Measurements from ENCODE around the gene RPL13A. TPM values are rescaled to one million over a fixed set of nuclear protein-coding genes. Genes with fewer than 3 reads are reported as not detected.

Gene RPL13A
- total RNA-seq, 1 donor from 2014 or later, result 1,820 TPM

DNA sequence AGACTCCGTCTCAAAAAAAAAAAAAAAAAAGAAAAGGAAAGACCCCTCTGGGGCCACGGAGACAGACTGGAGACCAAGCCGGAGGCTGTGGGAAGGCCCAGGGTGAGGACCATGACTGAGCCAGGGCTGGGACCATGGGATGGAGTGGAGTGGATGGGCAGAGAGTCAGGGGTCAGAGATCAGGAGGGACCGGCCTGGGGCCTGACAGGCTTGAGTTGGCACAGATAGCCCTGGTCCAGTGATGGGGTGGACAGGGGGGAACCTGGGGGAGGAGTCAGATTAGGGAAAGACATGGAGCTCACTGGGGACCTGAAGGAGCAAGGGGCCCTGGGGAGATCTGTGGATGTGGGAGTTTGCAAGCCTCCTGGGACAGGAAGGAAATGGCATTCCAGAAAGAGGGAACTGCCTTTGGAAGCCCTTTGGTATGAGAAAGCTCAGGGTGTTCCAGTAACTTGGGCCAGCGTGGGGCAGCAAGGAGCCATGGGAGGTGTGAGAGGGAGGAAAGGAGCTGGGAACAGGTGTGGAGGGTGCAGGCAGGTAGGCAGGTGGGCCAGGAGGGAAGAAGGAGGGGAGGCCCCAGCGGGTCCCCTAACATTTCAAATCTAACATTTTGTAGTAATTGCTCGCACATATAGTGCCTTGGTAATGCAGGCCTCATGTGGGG is 6.3 kb upstream of the RPL13A start:
- peaks cover 4% of the 10 kb centered on the region for H3K4me1 ChIP-seq
- no peak overlapping the region for H3K27ac ChIP-seq
- TF ChIP-seq, protein P1, sequence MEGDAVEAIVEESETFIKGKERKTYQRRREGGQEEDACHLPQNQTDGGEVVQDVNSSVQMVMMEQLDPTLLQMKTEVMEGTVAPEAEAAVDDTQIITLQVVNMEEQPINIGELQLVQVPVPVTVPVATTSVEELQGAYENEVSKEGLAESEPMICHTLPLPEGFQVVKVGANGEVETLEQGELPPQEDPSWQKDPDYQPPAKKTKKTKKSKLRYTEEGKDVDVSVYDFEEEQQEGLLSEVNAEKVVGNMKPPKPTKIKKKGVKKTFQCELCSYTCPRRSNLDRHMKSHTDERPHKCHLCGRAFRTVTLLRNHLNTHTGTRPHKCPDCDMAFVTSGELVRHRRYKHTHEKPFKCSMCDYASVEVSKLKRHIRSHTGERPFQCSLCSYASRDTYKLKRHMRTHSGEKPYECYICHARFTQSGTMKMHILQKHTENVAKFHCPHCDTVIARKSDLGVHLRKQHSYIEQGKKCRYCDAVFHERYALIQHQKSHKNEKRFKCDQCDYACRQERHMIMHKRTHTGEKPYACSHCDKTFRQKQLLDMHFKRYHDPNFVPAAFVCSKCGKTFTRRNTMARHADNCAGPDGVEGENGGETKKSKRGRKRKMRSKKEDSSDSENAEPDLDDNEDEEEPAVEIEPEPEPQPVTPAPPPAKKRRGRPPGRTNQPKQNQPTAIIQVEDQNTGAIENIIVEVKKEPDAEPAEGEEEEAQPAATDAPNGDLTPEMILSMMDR (IDR thresholded peaks at IDR 0.05), result no peak
- no peak overlapping the region for H3K4me3 ChIP-seq
- DNase-seq, result no peak
- no peak for ATAC-seq
- H3K9me3 ChIP-seq, result no peaks in the 10 kb centered on the region
- no peaks in the 10 kb centered on the region for H3K27me3 ChIP-seq (ENCODE audit: low read depth)
- intact Hi-C loops (cut with DNase I), result no loop called here
- peaks cover 19% of the 10 kb centered on the region for H3K36me3 ChIP-seq

DNA sequence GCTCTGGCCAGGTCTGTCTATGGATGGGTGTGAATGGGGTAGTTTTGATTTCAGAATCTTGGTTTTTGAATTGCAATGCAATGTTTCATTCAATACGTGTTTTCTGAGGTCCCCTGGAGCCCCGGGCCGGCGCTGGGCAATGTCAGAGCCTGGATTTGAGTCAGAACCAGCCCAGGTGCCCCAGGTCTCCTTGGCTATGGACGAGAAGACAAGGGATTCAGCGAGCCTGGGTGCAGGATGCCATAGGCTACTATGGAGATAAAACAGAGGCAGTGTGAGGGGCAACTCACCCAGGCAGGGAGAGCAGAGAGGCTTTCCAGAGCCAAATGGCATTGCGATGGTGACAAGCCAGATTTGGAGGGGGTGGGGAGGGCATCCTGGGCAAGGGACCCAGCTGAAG is 1.2 kb upstream of the RPL13A start:
- H3K9me3 ChIP-seq, result no peaks in the 10 kb centered on the region
- ATAC-seq (no peak), DNase-seq (no peak)
- H3K27me3 ChIP-seq (ENCODE audit: low read depth), result no peaks in the 10 kb centered on the region
- H3K4me1 ChIP-seq, result peaks cover 30% of the 10 kb centered on the region
- TF ChIP-seq, protein P1 (IDR thresholded peaks at IDR 0.05), result no peak
- peaks cover 44% of the 10 kb centered on the region for H3K36me3 ChIP-seq
- H3K4me3 ChIP-seq, result no peak overlapping the region
- intact Hi-C loops (cut with DNase I), result no loop called here
- peak overlapping the region; percentile 94 for H3K27ac ChIP-seq

DNA sequence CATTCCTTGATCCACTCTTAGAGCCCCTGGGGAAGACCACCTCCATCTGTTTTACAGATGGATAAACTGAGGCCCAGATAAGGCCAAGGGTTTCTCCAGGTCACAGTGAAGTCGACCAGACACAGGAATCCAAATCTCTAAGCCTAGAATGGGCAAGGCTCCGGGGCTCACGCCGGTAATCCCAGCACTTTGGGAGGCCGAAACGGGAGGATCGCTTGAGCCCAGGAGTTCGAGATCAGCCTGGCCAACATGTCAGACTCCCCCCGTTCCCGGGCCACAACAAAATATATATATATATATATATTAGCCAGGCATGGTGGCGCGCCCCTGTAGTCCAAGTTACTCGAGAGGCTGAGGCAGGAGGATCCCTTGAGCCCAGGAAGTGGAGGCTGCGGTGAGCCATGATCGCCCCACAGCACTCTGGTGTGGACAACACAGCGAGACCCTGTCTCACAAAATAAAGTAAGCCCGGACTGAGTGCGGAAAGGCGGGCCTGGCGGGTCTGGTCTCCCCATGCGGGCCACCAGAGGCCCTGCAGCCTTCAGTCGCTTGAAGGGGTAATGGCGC is 615 bp upstream of the RPL13A start:
- intact Hi-C loops (cut with DNase I), result no loop called here
- no peak for ATAC-seq
- Histone ChIP-seq H3K4me1 (peaks cover 30% of the 10 kb centered on the region), H3K9me3 (no peaks in the 10 kb centered on the region), H3K27ac (peak overlapping the region; percentile 94), H3K36me3 (peaks cover 49% of the 10 kb centered on the region), H3K27me3 (ENCODE audit: low read depth) (no peaks in the 10 kb centered on the region), H3K4me3 (peak overlapping the region; percentile 99)
- DNase-seq, result no peak
- TF ChIP-seq, protein P1 (IDR thresholded peaks at IDR 0.05), result peak; percentile 15

DNA sequence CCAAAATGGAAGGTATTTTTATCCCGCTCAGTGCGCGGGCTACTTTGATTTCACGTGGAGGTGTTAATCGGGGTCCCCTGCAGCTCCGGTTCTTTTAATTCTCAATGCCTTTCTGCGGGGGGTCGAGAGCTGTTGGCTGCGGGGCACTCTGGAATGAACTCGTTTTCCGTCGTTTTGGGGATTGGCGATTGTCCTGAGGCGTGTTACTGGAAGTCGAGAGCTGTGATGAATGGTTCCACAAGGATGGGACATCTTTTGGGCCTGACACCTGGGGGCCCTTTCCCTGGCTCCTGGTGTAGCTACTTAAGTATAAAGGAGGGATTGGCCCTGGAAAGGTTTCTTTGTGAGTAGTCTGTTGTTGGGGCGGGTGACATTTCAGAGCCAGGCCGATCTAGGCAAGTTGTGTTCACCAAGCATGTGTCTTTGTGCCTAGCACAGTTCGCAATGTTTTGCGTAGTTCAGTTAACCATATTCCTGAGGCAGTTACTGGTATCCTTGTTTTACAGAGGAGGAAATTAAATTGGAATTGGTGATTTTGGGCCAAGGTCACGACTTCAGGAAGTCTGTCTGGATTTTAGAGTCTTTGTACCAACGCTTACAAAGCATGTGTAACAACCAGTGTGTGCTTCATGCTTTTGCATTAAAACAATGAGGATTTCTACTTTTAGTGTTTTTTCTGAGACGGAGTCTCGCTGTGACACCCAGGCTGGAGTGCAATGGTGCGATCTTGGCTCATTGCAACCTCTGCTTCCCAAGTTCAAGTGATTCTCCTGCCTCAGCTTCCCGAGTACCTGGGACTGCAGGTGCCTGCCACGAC is 846 bp downstream of the RPL13A start:
- H3K4me3 ChIP-seq, result peak overlapping the region; percentile 99
- H3K27me3 ChIP-seq (ENCODE audit: low read depth), result no peaks in the 10 kb centered on the region
- H3K4me1 ChIP-seq, result peaks cover 30% of the 10 kb centered on the region
- H3K9me3 ChIP-seq, result no peaks in the 10 kb centered on the region
- peak in 1 of 2 donors; percentile 1 for ATAC-seq
- no peak for DNase-seq
- TF ChIP-seq, protein P1 (IDR thresholded peaks at IDR 0.05), result no peak
- H3K27ac ChIP-seq, result peak overlapping the region; percentile 94
- peaks cover 53% of the 10 kb centered on the region for H3K36me3 ChIP-seq
- intact Hi-C loops (cut with DNase I), result no loop called here

DNA sequence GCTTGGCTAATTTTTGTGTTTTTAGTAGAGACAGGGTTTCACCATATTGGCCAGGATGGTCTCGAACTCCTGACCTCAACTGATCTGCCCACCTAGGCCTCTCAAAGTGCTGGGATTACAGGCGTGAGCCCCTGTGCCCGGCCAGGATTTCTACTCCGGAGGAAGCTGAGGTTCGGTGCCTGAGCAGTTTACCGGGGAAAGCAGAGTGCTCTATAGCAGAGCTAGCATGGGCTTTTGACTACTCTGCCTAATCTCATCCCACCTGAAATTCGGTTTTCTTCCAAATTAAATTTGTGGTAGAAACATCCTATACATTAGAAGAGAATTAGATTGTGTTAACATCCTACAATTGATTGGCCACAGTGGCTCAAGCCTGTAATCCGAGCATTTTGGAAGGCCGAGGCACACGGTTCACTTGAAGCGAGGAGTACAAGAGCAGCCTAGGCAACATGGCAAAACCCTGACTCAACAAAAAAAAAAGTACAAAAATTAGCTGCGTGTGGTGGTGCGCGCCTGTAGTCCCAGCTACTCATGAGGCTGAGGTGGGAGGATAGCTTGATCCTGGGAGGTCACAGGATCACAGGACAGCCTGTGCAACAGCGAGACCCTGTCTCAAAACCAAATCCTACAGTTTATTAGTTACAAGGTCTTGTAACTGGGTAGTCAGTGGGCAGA is 1.6 kb downstream of the RPL13A start:
- intact Hi-C loops (cut with DNase I), result no loop called here
- H3K4me3 ChIP-seq, result peak overlapping the region; percentile 99
- DNase-seq, result no peak
- TF ChIP-seq, protein P1 (IDR thresholded peaks at IDR 0.05), result no peak
- H3K36me3 ChIP-seq, result peaks cover 51% of the 10 kb centered on the region
- no peaks in the 10 kb centered on the region for H3K27me3 ChIP-seq (ENCODE audit: low read depth)
- H3K4me1 ChIP-seq, result peaks cover 30% of the 10 kb centered on the region
- peak overlapping the region; percentile 94 for H3K27ac ChIP-seq
- no peaks in the 10 kb centered on the region for H3K9me3 ChIP-seq
- ATAC-seq, result no peak

All from lower lobe of right lung (tissue), 2 donors.